CD4-positive, alpha-beta T cell (primary cell): ENCODE measurements around the gene RER1. TPM values are rescaled to one million over a fixed set of nuclear protein-coding genes. Genes with fewer than 3 reads are reported as not detected.

ENCODE experiments used
- ATAC-seq: fragments of 200-7000 bp; cut with Tn5 transposase; one replicate; pipeline ENCODE4 v1.10.0; 2022; ENCODE audit warnings: mild to moderate bottlenecking; ENCODE audit not compliant: poor library complexity
- CTCF ChIA-PET: fragments of 350-600 bp; sonication (Branson Sonifier 250); formaldehyde crosslinking; loops from one replicate; lab custom pipeline; 2021; ENCODE audit warnings: antibody characterized with exemption, inconsistent platforms; lab: Charles Lee
- POLR2A ChIA-PET: fragments of 350-600 bp; sonication (Branson Sonifier 250); formaldehyde crosslinking; loops from one replicate; lab custom pipeline; 2021; ENCODE audit warnings: antibody characterized with exemption, inconsistent platforms; lab: Charles Lee
- DNase-seq, 14 experiments: peaks; one replicate each; pipeline ENCODE4 v3.0.0-alpha.2; 2013 to 2020; ENCODE audit warnings: mixed read lengths in 2 of 14
- H3K27ac ChIP-seq, 2 donors: one replicate each; pipeline versions ENCODE4 v1.5.1 to v1.7.0; 2013; ENCODE audit warnings: low read length in 2 of 2, low read depth in 1 of 2, mild to moderate bottlenecking in 1 of 2
- H3K27me3 ChIP-seq, 2 experiments: 1 replicate in 1 of 2; 2 replicates in 1 of 2; pipeline versions ENCODE4 v1.6.1 to v1.7.0; 2013; ENCODE audit warnings: low read length in 2 of 2, control low read depth in 1 of 2, mild to moderate bottlenecking in 1 of 2, moderate library complexity in 1 of 2; ENCODE audit not compliant: insufficient read depth in 2 of 2, control insufficient read depth in 1 of 2
- H3K36me3 ChIP-seq: one replicate; pipeline ENCODE4 v1.6.1; 2013; ENCODE audit warnings: low read length, control low read depth; ENCODE audit not compliant: insufficient read depth
- H3K4me1 ChIP-seq: one replicate; pipeline ENCODE4 v1.6.1; 2013; ENCODE audit warnings: low read length, control low read depth; ENCODE audit not compliant: insufficient read depth
- H3K4me3 ChIP-seq: one replicate; pipeline ENCODE4 v1.5.1; 2013; ENCODE audit warnings: mild to moderate bottlenecking, low read length, moderate library complexity
- H3K9me3 ChIP-seq, 2 experiments: 1 replicate in 1 of 2; 2 replicates in 1 of 2; pipeline versions ENCODE4 v1.6.1 to v1.7.0; 2013; ENCODE audit warnings: low read length in 2 of 2, mild to moderate bottlenecking in 2 of 2, control low read depth in 1 of 2, moderate library complexity in 1 of 2; ENCODE audit not compliant: control insufficient read depth in 1 of 2, insufficient read depth in 1 of 2
- H3K27ac Mint-ChIP-seq: one replicate; pipeline ENCODE4 v1.8.0; 2020; ENCODE audit warnings: mixed read lengths
- H3K27me3 Mint-ChIP-seq: one replicate; pipeline ENCODE4 v1.8.0; 2021; ENCODE audit warnings: mixed read lengths
- H3K36me3 Mint-ChIP-seq: one replicate; pipeline ENCODE4 v1.8.0; 2021; ENCODE audit warnings: low read depth, mixed read lengths
- H3K4me1 Mint-ChIP-seq: one replicate; pipeline ENCODE4 v1.8.0; 2021; ENCODE audit warnings: low read depth, mixed read lengths
- H3K4me3 Mint-ChIP-seq: one replicate; pipeline ENCODE4 v1.8.0; 2020; ENCODE audit warnings: mild to moderate bottlenecking, mixed read lengths
- H3K9me3 Mint-ChIP-seq: one replicate; pipeline ENCODE4 v1.8.0; 2020; ENCODE audit warnings: mixed read lengths
- intact Hi-C, 2 experiments: fragments of 100-400 bp; cut with DNase I in 1 of 2; cut with micrococcal nuclease in 1 of 2; formaldehyde crosslinking; loops; one replicate each; pipeline versions ENCODE4 v1.15.1 to v1.9.0; 2023 to 2025; cut with DNase I, micrococcal nuclease
- total RNA-seq, 174 experiments: library from RNA in 2 of 174; stranded (reverse) in 2 of 174; gene quantifications; one replicate each; pipeline ENCODE4 v1.2.3 and lab custom pipeline; 2021 to 2026
- TF ChIP-seq, protein P1 (sequence below): fragments of 200-600 bp; IDR thresholded peaks from one replicate; pipeline ENCODE4 v1.8.0; 2022; ENCODE audit warnings: antibody characterized with exemption, mild to moderate bottlenecking

The RER1 gene
- total RNA-seq, 2 experiments from 2014 or later, result 57.9 to 60.7 TPM

GRCh38 chr1:2360588-2361364, 30.9 kb upstream of the RER1 start:
- Mint-ChIP-seq H3K4me3 (no peak overlapping the region), H3K27me3 (no peaks in the 10 kb centered on the region), H3K4me1 (no peaks in the 10 kb centered on the region), H3K9me3 (peaks cover 5% of the 10 kb centered on the region), H3K36me3 (peaks cover 8% of the 10 kb centered on the region), H3K27ac (no peak overlapping the region)
- ChIA-PET CTCF (no interaction called here), POLR2A (no interaction called here)
- intact Hi-C loops, result no loop called here
- DNase-seq (peak in 1 of 14 experiments; percentile 1), ATAC-seq (no peak)
- TF ChIP-seq, protein P1, sequence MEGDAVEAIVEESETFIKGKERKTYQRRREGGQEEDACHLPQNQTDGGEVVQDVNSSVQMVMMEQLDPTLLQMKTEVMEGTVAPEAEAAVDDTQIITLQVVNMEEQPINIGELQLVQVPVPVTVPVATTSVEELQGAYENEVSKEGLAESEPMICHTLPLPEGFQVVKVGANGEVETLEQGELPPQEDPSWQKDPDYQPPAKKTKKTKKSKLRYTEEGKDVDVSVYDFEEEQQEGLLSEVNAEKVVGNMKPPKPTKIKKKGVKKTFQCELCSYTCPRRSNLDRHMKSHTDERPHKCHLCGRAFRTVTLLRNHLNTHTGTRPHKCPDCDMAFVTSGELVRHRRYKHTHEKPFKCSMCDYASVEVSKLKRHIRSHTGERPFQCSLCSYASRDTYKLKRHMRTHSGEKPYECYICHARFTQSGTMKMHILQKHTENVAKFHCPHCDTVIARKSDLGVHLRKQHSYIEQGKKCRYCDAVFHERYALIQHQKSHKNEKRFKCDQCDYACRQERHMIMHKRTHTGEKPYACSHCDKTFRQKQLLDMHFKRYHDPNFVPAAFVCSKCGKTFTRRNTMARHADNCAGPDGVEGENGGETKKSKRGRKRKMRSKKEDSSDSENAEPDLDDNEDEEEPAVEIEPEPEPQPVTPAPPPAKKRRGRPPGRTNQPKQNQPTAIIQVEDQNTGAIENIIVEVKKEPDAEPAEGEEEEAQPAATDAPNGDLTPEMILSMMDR, result no peak
- Histone ChIP-seq H3K9me3 (peaks cover 3 to 9% of the 10 kb centered on the region in 2 experiments), H3K4me1 (no peaks in the 10 kb centered on the region), H3K27me3 (no peaks in the 10 kb centered on the region), H3K36me3 (no peaks in the 10 kb centered on the region), H3K4me3 (no peak overlapping the region), H3K27ac (no peak overlapping the region)

GRCh38 chr1:2363847-2364513, 27.7 kb upstream of the RER1 start:
- intact Hi-C loops, result no loop called here
- H3K4me3 Mint-ChIP-seq, result no peak overlapping the region
- no peak overlapping the region for H3K27ac Mint-ChIP-seq
- DNase-seq, result no peak
- TF ChIP-seq, protein P1, result no peak
- no peak for ATAC-seq
- H3K9me3 Mint-ChIP-seq, result peaks cover 5% of the 10 kb centered on the region
- peaks cover 8% of the 10 kb centered on the region for H3K36me3 Mint-ChIP-seq
- ChIA-PET POLR2A (no interaction called here), CTCF (no interaction called here)
- Histone ChIP-seq H3K27me3 (no peaks in the 10 kb centered on the region), H3K9me3 (peaks cover 3 to 9% of the 10 kb centered on the region in 2 experiments), H3K27ac (no peak overlapping the region), H3K4me3 (no peak overlapping the region), H3K4me1 (no peaks in the 10 kb centered on the region), H3K36me3 (no peaks in the 10 kb centered on the region)
- H3K4me1 Mint-ChIP-seq, result no peaks in the 10 kb centered on the region
- no peaks in the 10 kb centered on the region for H3K27me3 Mint-ChIP-seq

GRCh38 chr1:2368053-2368744, 23.4 kb upstream of the RER1 start:
- H3K4me3 ChIP-seq, result no peak overlapping the region
- intact Hi-C loops, result no loop called here
- Mint-ChIP-seq H3K36me3 (peaks cover 4% of the 10 kb centered on the region), H3K27me3 (no peaks in the 10 kb centered on the region), H3K27ac (no peak overlapping the region), H3K4me1 (no peaks in the 10 kb centered on the region), H3K4me3 (no peak overlapping the region), H3K9me3 (peaks cover 5% of the 10 kb centered on the region)
- no peaks in the 10 kb centered on the region for H3K27me3 ChIP-seq
- TF ChIP-seq, protein P1, result no peak
- ATAC-seq, result no peak
- H3K4me1 ChIP-seq, result no peaks in the 10 kb centered on the region
- H3K9me3 ChIP-seq, result peaks cover 3 to 7% of the 10 kb centered on the region in 2 experiments
- ChIA-PET CTCF (no interaction called here), POLR2A (no interaction called here)
- no peak for DNase-seq
- H3K36me3 ChIP-seq, result no peaks in the 10 kb centered on the region
- H3K27ac ChIP-seq, result no peak overlapping the region
